GM18868 (cell line): Measurements from ENCODE around the gene ANKH.
"Not testable (repeated sequence)": the region's sequence is repeated elsewhere in the genome, so short reads cannot be mapped to it uniquely, and the experiment has no call there.

Source experiments
- ATAC-seq: cut with Tn5 transposase; IDR thresholded peaks from one replicate; pipeline ENCODE4 v1.9.1; 2021; ENCODE audit warnings: mild to moderate bottlenecking, moderate library complexity; ENCODE audit not compliant: unreplicated experiment

ANKH gene

GRCh38 chr5:14871214-14872069 lies at the start of gene ANKH:
TSS of gene ANKH (minus strand) at chr5:14871778. CDS start at chr5:14871447, 331 bp downstream.
- peak; percentile 94 for ATAC-seq

GRCh38 chr5:14920121-14920520 lies 48.5 kb upstream of the ANKH start:
- ATAC-seq = no peak

GRCh38 chr5:14919106-14919505 lies 47.5 kb upstream of the ANKH start:
- not testable (repeated sequence) for ATAC-seq

GRCh38 chr5:14917719-14918118 lies 46.1 kb upstream of the ANKH start:
- no peak for ATAC-seq

GRCh38 chr5:14915291-14915952 lies 43.8 kb upstream of the ANKH start:
- no peak for ATAC-seq

GRCh38 chr5:14914623-14915260 lies 43.2 kb upstream of the ANKH start:
- no peak for ATAC-seq

- ATAC-seq = no peak
Observed at GRCh38 chr5:14914193-14914592, 42.6 kb upstream of the ANKH start.

GRCh38 chr5:14913096-14913495 lies 41.5 kb upstream of the ANKH start:
- no peak for ATAC-seq

- no peak for ATAC-seq
Observed at GRCh38 chr5:14912206-14912605, 40.6 kb upstream of the ANKH start.

GRCh38 chr5:14909369-14909768 lies 37.8 kb upstream of the ANKH start:
- ATAC-seq = no peak

GRCh38 chr5:14908172-14908571 lies 36.6 kb upstream of the ANKH start:
- no peak for ATAC-seq

- ATAC-seq = no peak
Observed at GRCh38 chr5:14906628-14907027, 35.0 kb upstream of the ANKH start.

GRCh38 chr5:14902826-14903560 lies 31.4 kb upstream of the ANKH start:
- ATAC-seq = no peak

- ATAC-seq = no peak
Observed at GRCh38 chr5:14901462-14902051, 30.0 kb upstream of the ANKH start.

- ATAC-seq = no peak
Observed at GRCh38 chr5:14900693-14901461, 29.3 kb upstream of the ANKH start.

GRCh38 chr5:14896131-14896530 lies 24.6 kb upstream of the ANKH start:
- no peak for ATAC-seq

- ATAC-seq = no peak
Observed at GRCh38 chr5:14895301-14895700, 23.7 kb upstream of the ANKH start.

GRCh38 chr5:14894748-14895147 lies 23.2 kb upstream of the ANKH start:
- no peak for ATAC-seq

- no peak for ATAC-seq
Observed at GRCh38 chr5:14893381-14893780, 21.8 kb upstream of the ANKH start.

- no peak for ATAC-seq
Observed at GRCh38 chr5:14890846-14891245, 19.3 kb upstream of the ANKH start.
